ENCODE results near the gene EXOC1.

DNA sequence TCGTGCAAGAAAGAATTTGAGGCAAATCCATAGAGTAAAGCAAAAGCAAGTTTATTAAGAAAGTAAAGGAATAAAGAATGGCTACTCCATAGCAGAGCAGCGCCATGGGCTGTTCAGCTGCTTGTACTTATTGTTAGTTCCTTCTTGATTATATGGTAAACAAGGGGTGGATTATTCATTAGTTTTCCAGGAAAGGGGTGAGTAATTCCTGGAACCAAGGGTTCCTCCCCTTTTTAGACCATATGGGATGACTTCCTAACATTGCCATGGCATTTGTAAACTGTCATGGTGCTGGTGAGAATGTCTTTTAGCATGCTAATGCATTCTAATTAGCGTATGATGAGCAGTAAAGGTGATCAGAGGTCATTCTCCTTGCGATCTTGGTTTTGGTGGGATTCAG lies 71.8 kb downstream of the EXOC1 start:
- TF ChIP-seq, protein P1, sequence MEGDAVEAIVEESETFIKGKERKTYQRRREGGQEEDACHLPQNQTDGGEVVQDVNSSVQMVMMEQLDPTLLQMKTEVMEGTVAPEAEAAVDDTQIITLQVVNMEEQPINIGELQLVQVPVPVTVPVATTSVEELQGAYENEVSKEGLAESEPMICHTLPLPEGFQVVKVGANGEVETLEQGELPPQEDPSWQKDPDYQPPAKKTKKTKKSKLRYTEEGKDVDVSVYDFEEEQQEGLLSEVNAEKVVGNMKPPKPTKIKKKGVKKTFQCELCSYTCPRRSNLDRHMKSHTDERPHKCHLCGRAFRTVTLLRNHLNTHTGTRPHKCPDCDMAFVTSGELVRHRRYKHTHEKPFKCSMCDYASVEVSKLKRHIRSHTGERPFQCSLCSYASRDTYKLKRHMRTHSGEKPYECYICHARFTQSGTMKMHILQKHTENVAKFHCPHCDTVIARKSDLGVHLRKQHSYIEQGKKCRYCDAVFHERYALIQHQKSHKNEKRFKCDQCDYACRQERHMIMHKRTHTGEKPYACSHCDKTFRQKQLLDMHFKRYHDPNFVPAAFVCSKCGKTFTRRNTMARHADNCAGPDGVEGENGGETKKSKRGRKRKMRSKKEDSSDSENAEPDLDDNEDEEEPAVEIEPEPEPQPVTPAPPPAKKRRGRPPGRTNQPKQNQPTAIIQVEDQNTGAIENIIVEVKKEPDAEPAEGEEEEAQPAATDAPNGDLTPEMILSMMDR (IDR thresholded peaks at IDR 0.05; ENCODE audit: low read length) = no peak
- TF ChIP-seq EZH2 (IDR thresholded peaks at IDR 0.05; ENCODE audit: borderline replicate concordance, low read length) = no peak

Measured in OCI-LY1 (cell line).